PC-3 (cell line): Measurements from ENCODE around the gene PDE6C. TPM values are rescaled to one million over a fixed set of nuclear protein-coding genes. Genes with fewer than 3 reads are reported as not detected.
"Not testable (repeated sequence)": the region's sequence is repeated elsewhere in the genome, so short reads cannot be mapped to it uniquely, and the experiment has no call there.

Source experiments
- ATAC-seq: fragments of 200-7000 bp; cut with Tn5 transposase; 2 replicates; pipeline ENCODE4 v1.9.1; 2020; ENCODE audit warnings: mild to moderate bottlenecking, moderate library complexity
- BruUV-seq: library from RNA; stranded (reverse); fragments of 400-500 nt; replicated peaks from 2 replicates; lab custom pipeline; 2021; lab: Mats Ljungman, UMichigan
- CTCF ChIA-PET: fragments of 300-600 bp; sonication (Branson Sonifier 250); formaldehyde crosslinking; loops from one replicate; lab custom pipeline; 2022; ENCODE audit warnings: antibody characterized with exemption; lab: Charles Lee
- POLR2A ChIA-PET: fragments of 300-600 bp; sonication (Branson Sonifier 250); formaldehyde crosslinking; loops from one replicate; lab custom pipeline; 2022; ENCODE audit warnings: antibody characterized with exemption; ENCODE audit not compliant: unreplicated experiment; lab: Charles Lee
- DNase-seq: peaks from one replicate; pipeline ENCODE4 v3.0.0-alpha.2; 2015
- H2AFZ ChIP-seq: fragments of 300-600 bp; sonication (generic); 2 replicates; pipeline ENCODE4 v1.6.0; 2016; ENCODE audit warnings: antibody characterized with exemption, low read length
- H3F3A ChIP-seq: fragments of 300-600 bp; sonication (generic); one replicate; pipeline ENCODE4 v1.6.0; 2017; ENCODE audit warnings: antibody characterized with exemption, low read length, control low read depth, mild to moderate bottlenecking; ENCODE audit not compliant: unreplicated experiment
- H3K27ac ChIP-seq: fragments of 300-600 bp; sonication (generic); 2 replicates; pipeline ENCODE4 v1.5.1; 2016; ENCODE audit warnings: mild to moderate bottlenecking, low read length
- H3K27me3 ChIP-seq: fragments of 300-600 bp; sonication (generic); 2 replicates; pipeline ENCODE4 v1.6.1; 2016; ENCODE audit warnings: low read length, mixed read lengths
- H3K36me3 ChIP-seq: fragments of 300-600 bp; sonication (generic); 2 replicates; pipeline ENCODE4 v1.6.1; 2016; ENCODE audit warnings: low read depth, mixed run types, low read length, mixed read lengths
- H3K4me1 ChIP-seq: fragments of 300-600 bp; sonication (generic); 2 replicates; pipeline ENCODE4 v1.5.1; 2016; ENCODE audit warnings: low read length; ENCODE audit not compliant: insufficient read depth
- H3K4me2 ChIP-seq: fragments of 300-600 bp; sonication (generic); 2 replicates; pipeline ENCODE4 v1.6.0; 2016; ENCODE audit warnings: low read length
- H3K4me3 ChIP-seq: fragments of 300-600 bp; sonication (generic); 2 replicates; pipeline ENCODE4 v1.5.1; 2016; ENCODE audit warnings: mild to moderate bottlenecking, low read length, mixed read lengths
- H3K79me2 ChIP-seq: fragments of 300-600 bp; sonication (generic); 2 replicates; pipeline ENCODE4 v1.6.1; 2017; ENCODE audit warnings: low read length, mixed read lengths
- H3K9ac ChIP-seq: fragments of 300-600 bp; sonication (generic); 2 replicates; pipeline ENCODE4 v1.6.0; 2016; ENCODE audit warnings: mild to moderate bottlenecking, low read length
- H3K9me2 ChIP-seq: fragments of 300-600 bp; sonication (generic); replicated peaks from 2 replicates; pipeline ENCODE4 v1.6.1; 2016; ENCODE audit warnings: mixed run types, low read length, mixed read lengths
- H3K9me3 ChIP-seq: fragments of 300-600 bp; sonication (generic); 2 replicates; pipeline ENCODE4 v1.6.1; 2016; ENCODE audit warnings: low read length, mixed read lengths
- H4K20me1 ChIP-seq: fragments of 300-600 bp; sonication (generic); 2 replicates; pipeline ENCODE4 v1.6.1; 2016; ENCODE audit warnings: low read length, mixed read lengths
- CTCF ChIP-seq: fragments of 300-600 bp; sonication (generic); conservative IDR thresholded peaks from 2 replicates; pipeline ENCODE4 v1.5.1; 2017; ENCODE audit warnings: antibody characterized with exemption, low read depth, mild to moderate bottlenecking, low read length
- EZH2 ChIP-seq: fragments of 300-600 bp; sonication (generic); IDR thresholded peaks from one replicate; pipeline ENCODE4 v1.6.1; 2017; ENCODE audit warnings: antibody characterized with exemption, mild to moderate bottlenecking, low read length; ENCODE audit not compliant: unreplicated experiment
- EZH2phosphoT487 ChIP-seq: fragments of 300-600 bp; sonication (generic); IDR thresholded peaks from 2 replicates; pipeline ENCODE4 v1.6.1; 2018; ENCODE audit warnings: mild to moderate bottlenecking, antibody characterized with exemption, low read length, borderline replicate concordance
- intact Hi-C: fragments of 100-400 bp; cut with micrococcal nuclease; formaldehyde crosslinking; loops from 2 replicates; pipeline ENCODE4 v1.9.0; 2023
- total RNA-seq: library from RNA; depleted of rRNA; stranded (reverse); fragments of >200 nt; gene quantifications from 2 replicates; pipeline ENCODE4 v1.2.3, GENCODE V29; 2014

The PDE6C gene
- total RNA-seq, 1 experiment from 2014 or later: not detected

GRCh38 chr10:93687737-93688136, 75.4 kb downstream of the PDE6C start:
- no peak for DNase-seq
- Histone ChIP-seq H2AFZ (no peak overlapping the region), H3K79me2 (no peaks in the 10 kb centered on the region), H3K9me3 (no peaks in the 10 kb centered on the region), H4K20me1 (no peaks in the 10 kb centered on the region), H3F3A (no peaks in the 10 kb centered on the region), H3K4me1 (no peaks in the 10 kb centered on the region), H3K27me3 (no peaks in the 10 kb centered on the region), H3K27ac (no peak overlapping the region), H3K4me3 (no peak overlapping the region), H3K9me2 (no peaks in the 10 kb centered on the region), H3K36me3 (peaks cover 4% of the 10 kb centered on the region; the same call in 1 of the 2 replicates), H3K4me2 (no peak overlapping the region), H3K9ac (no peak overlapping the region)
- POLR2A ChIA-PET: no interaction called here
- intact Hi-C loops: no loop called here
- BruUV-seq: no TSS peak
- CTCF ChIA-PET: no interaction called here
- ATAC-seq: no peak
- no peak for TF ChIP-seq EZH2phosphoT487
- TF ChIP-seq EZH2: no peak
- TF ChIP-seq CTCF: no peak

GRCh38 chr10:93695740-93696139, 83.4 kb downstream of the PDE6C start:
- H3K36me3 ChIP-seq: peaks cover 4% of the 10 kb centered on the region; the same call in 1 of the 2 replicates
- H3K4me2 ChIP-seq: no peak overlapping the region
- H2AFZ ChIP-seq: no peak overlapping the region
- H3K9ac ChIP-seq: no peak overlapping the region
- no peak overlapping the region for H3K4me3 ChIP-seq
- no peaks in the 10 kb centered on the region for H4K20me1 ChIP-seq
- no peaks in the 10 kb centered on the region for H3K9me3 ChIP-seq
- no peak for DNase-seq
- peaks cover 4% of the 10 kb centered on the region for H3F3A ChIP-seq
- no peaks in the 10 kb centered on the region for H3K27me3 ChIP-seq
- POLR2A ChIA-PET: no interaction called here
- intact Hi-C loops: no loop called here
- H3K79me2 ChIP-seq: no peaks in the 10 kb centered on the region
- no peak for TF ChIP-seq CTCF
- TF ChIP-seq EZH2phosphoT487: no peak
- no peak for TF ChIP-seq EZH2
- CTCF ChIA-PET: no interaction called here
- no peaks in the 10 kb centered on the region for H3K4me1 ChIP-seq
- no peak for ATAC-seq
- H3K27ac ChIP-seq: no peak overlapping the region
- BruUV-seq: no TSS peak
- no peaks in the 10 kb centered on the region for H3K9me2 ChIP-seq

GRCh38 chr10:93696582-93696981, 84.2 kb downstream of the PDE6C start:
- H3K9ac ChIP-seq, H3K27ac ChIP-seq, intact Hi-C loops, H3K9me2 ChIP-seq, H3K4me2 ChIP-seq, H3K27me3 ChIP-seq, H4K20me1 ChIP-seq, H3K79me2 ChIP-seq, CTCF ChIA-PET, H3F3A ChIP-seq, H3K4me1 ChIP-seq, BruUV-seq, H2AFZ ChIP-seq, DNase-seq, H3K4me3 ChIP-seq, H3K36me3 ChIP-seq, POLR2A ChIA-PET, H3K9me3 ChIP-seq, ATAC-seq: not testable (repeated sequence)
